Adrenal gland (tissue), 12 donors: Measurements from ENCODE around the gene TCF4. TPM values are rescaled to one million over a fixed set of nuclear protein-coding genes. Genes with fewer than 3 reads are reported as not detected.

Experiments used
- DNase-seq, 7 donors: peaks; one replicate each; pipeline ENCODE4 v3.0.0-alpha.2; 2019 to 2020
- H3K27ac ChIP-seq, 5 donors: fragments of 200-600 bp; sonication (generic) in 4 of 5; 1 replicate in 3 of 5; 2 replicates in 2 of 5; pipeline versions ENCODE4 v1.5.1 to v1.8.0; 2016 to 2020; ENCODE audit warnings: mild to moderate bottlenecking in 1 of 5
- H3K27me3 ChIP-seq: fragments of 200-600 bp; 2 replicates; pipeline ENCODE4 v1.8.0; 2021
- H3K36me3 ChIP-seq, 2 donors: fragments of 200-600 bp; replicated peaks in 1 of 2; 1 replicate in 1 of 2; 2 replicates in 1 of 2; pipeline versions ENCODE4 v1.5.1 to v1.8.0; 2018 to 2022
- H3K4me1 ChIP-seq, 2 donors: fragments of 200-600 bp; replicated peaks in 1 of 2; 1 replicate in 1 of 2; 2 replicates in 1 of 2; pipeline versions ENCODE4 v1.5.1 to v1.8.0; 2018 to 2021
- H3K4me3 ChIP-seq, 4 donors: fragments of 200-600 bp; sonication (generic) in 3 of 4; one replicate each; pipeline ENCODE4 v1.5.1; 2016 to 2018
- H3K9me3 ChIP-seq, 3 donors: fragments of 200-600 bp; sonication (generic) in 1 of 3; replicated peaks in 1 of 3; 1 replicate in 2 of 3; 2 replicates in 1 of 3; pipeline versions ENCODE4 v1.5.1 to v1.8.0; 2016 to 2021
- CTCF ChIP-seq, 6 experiments: fragments of 450-650 bp in 4 of 6; fragments of 200-600 bp in 2 of 6; sonication (generic) in 1 of 6; IDR thresholded peaks; 1 replicate in 5 of 6; 2 replicates in 1 of 6; pipeline versions ENCODE4 v1.5.1 to v1.8.0; 2016 to 2021; ENCODE audit warnings: antibody characterized with exemption in 6 of 6, mild to moderate bottlenecking in 2 of 6, moderate library complexity in 1 of 6
- POLR2A ChIP-seq, 2 donors: fragments of 450-650 bp; IDR thresholded peaks; one replicate each; pipeline ENCODE4 v1.6.1; 2017; ENCODE audit warnings: antibody characterized with exemption in 2 of 2, mild to moderate bottlenecking in 2 of 2, moderate library complexity in 1 of 2
- WGBS, 4 donors: extraction: QIAGEN DNeasy Blood & Tissue Kit in 2 of 4; methylation state at CpG; one replicate each; pipeline versions ENCODE4 v1.1.5 to v1.1.7; 2013 to 2017; 5-methylcytosine and 5-hydroxymethylcytosine counted together
- intact Hi-C, 2 donors: fragments of 100-400 bp; cut with DNase I; formaldehyde crosslinking; loops; one replicate each; pipeline versions ENCODE4 v1.14.1 to v1.15.0; 2022 to 2023
- polyA plus RNA-seq, 3 donors: library from polyadenylated mRNA; stranded (reverse); fragments of 200-250 nt in 2 of 3; fragments of 350-450 nt in 1 of 3; fragmentation: Illumina TruSeq in 1 of 3; extraction: RNeasy Lipid Tissue Mini Kit (QIAGEN cat#74804) in 1 of 3; gene quantifications; one replicate each; pipeline ENCODE4 v1.2.3, GENCODE V29; 2013 to 2014
- total RNA-seq, 9 donors: library from RNA; depleted of rRNA in 4 of 9; stranded (reverse); fragments of >200 nt in 4 of 9; fragments of 120-200 nt in 1 of 9; fragmentation: NEBNext Ultra II Directional in 1 of 9; extraction: Animal tissue kit (Norgen Biotek cat#: 25700) in 1 of 9; gene quantifications; one replicate each; pipeline versions ENCODE4 v1.1.0 to v1.2.4, GENCODE V29; 2013 to 2023
- donor health status: healthy with polysubstance abuse.
- donor health status: Bipolar disorder and iron deficiency.
- donor health status: DM: yes; HTN: yes; CAD: no.
- donor health status: DM: no; HTN: no; CAD: no.
- donor health status: DM: no; HTN: no; CAD: no.
- donor health status: DM: yes; HTN: yes; CAD: no.

TCF4 gene
- total and polyA plus RNA-seq, 12 donors, result 21.9 to 196 (median 112) TPM

- H3K4me3 ChIP-seq, result no peak overlapping the region
- no peak overlapping the region for H3K27ac ChIP-seq
- TF ChIP-seq POLR2A (IDR thresholded peaks at IDR 0.05) (no peak), CTCF (IDR thresholded peaks at IDR 0.05) (no peak)
- H3K9me3 ChIP-seq, result peaks cover 0 to 6% (median 0%) of the 10 kb centered on the region in 3 donors
- H3K27me3 ChIP-seq, result no peaks in the 10 kb centered on the region
- peaks cover 0 to 6% of the 10 kb centered on the region in 2 donors for H3K4me1 ChIP-seq
- DNase-seq, result no peak
- intact Hi-C loops, result no loop called here
- H3K36me3 ChIP-seq, result no peaks in the 10 kb centered on the region
- WGBS, 4 donors, result 92 to 100% (median 95%) methylated on average over 2 to 3 of the region's 3 CpGs
Measured at GRCh38 chr18:55515214-55515613, 72.8 kb downstream of the TCF4 start.

- no peak for DNase-seq
- TF ChIP-seq CTCF (IDR thresholded peaks at IDR 0.05) (no peak), POLR2A (IDR thresholded peaks at IDR 0.05) (no peak)
- Histone ChIP-seq H3K4me1 (peaks cover 0 to 14% of the 10 kb centered on the region in 2 donors), H3K27ac (no peak overlapping the region), H3K36me3 (no peaks in the 10 kb centered on the region), H3K27me3 (no peaks in the 10 kb centered on the region), H3K9me3 (peaks cover 0 to 3% (median 0%) of the 10 kb centered on the region in 3 donors), H3K4me3 (no peak overlapping the region)
- intact Hi-C loops, result no loop called here
Measured at GRCh38 chr18:55513161-55513560, 74.8 kb downstream of the TCF4 start.

- H3K27me3 ChIP-seq, result no peaks in the 10 kb centered on the region
- intact Hi-C loops, result no loop called here
- H3K27ac ChIP-seq, result peak overlapping the region in 2 of 5 donors; percentile 81 to 90
- H3K4me1 ChIP-seq, result peaks cover 0 to 14% of the 10 kb centered on the region in 2 donors
- TF ChIP-seq CTCF (IDR thresholded peaks at IDR 0.05) (no peak), POLR2A (IDR thresholded peaks at IDR 0.05) (no peak)
- no peak overlapping the region for H3K4me3 ChIP-seq
- no peak for DNase-seq
- H3K36me3 ChIP-seq, result no peaks in the 10 kb centered on the region
- no peaks in the 10 kb centered on the region for H3K9me3 ChIP-seq
Measured at GRCh38 chr18:55511277-55511676, 76.7 kb downstream of the TCF4 start.

- Histone ChIP-seq H3K36me3 (no peaks in the 10 kb centered on the region), H3K27ac (peak overlapping the region; percentile 0 to 90 (median 65)), H3K9me3 (no peaks in the 10 kb centered on the region), H3K4me3 (no peak overlapping the region), H3K4me1 (peaks cover 0 to 14% of the 10 kb centered on the region in 2 donors), H3K27me3 (no peaks in the 10 kb centered on the region)
- intact Hi-C loops, result no loop called here
- TF ChIP-seq CTCF (IDR thresholded peaks at IDR 0.05), result no peak
- no peak for TF ChIP-seq POLR2A (IDR thresholded peaks at IDR 0.05)
- 43 to 53% (median 47%) methylated on average over 5 of the region's 5 CpGs for WGBS, 4 donors
- DNase-seq, result peak in 5 of 7 donors; percentile 26 to 33 (median 28)
Measured at GRCh38 chr18:55510809-55511208, 77.2 kb downstream of the TCF4 start.
